ACC112 (cell line): ENCODE data around the gene VPS11.

Experiments used
- H2AFZ ChIP-seq: fragments of 200-600 bp; sonication (generic); one replicate; pipeline ENCODE4 v1.6.0; 2017; ENCODE audit warnings: antibody characterized with exemption, low read length; ENCODE audit not compliant: unreplicated experiment
- H3K27ac ChIP-seq: fragments of 200-600 bp; sonication (generic); 2 replicates; pipeline ENCODE4 v1.5.1; 2014; ENCODE audit warnings: low read depth, mild to moderate bottlenecking, antibody characterized with exemption, low read length, moderate library complexity
- H3K27me3 ChIP-seq: fragments of 200-600 bp; sonication (generic); 2 replicates; pipeline ENCODE4 v1.6.1; 2014; ENCODE audit warnings: mild to moderate bottlenecking, antibody characterized with exemption, low read length, moderate library complexity, mixed read lengths; ENCODE audit not compliant: insufficient read depth
- H3K36me3 ChIP-seq: fragments of 200-600 bp; sonication (generic); 2 replicates; pipeline ENCODE4 v1.6.1; 2016; ENCODE audit warnings: mild to moderate bottlenecking, antibody characterized with exemption, low read length, moderate library complexity, mixed read lengths; ENCODE audit not compliant: insufficient read depth
- H3K4me1 ChIP-seq: fragments of 200-600 bp; sonication (generic); one replicate; pipeline ENCODE4 v1.6.1; 2016; ENCODE audit warnings: low read length, mixed read lengths; ENCODE audit not compliant: insufficient read depth, unreplicated experiment, control insufficient read depth
- H3K4me3 ChIP-seq: fragments of 200-600 bp; sonication (generic); 2 replicates; pipeline ENCODE4 v1.5.1; 2014; ENCODE audit warnings: mild to moderate bottlenecking, low read depth, low read length
- H3K79me2 ChIP-seq: fragments of 200-600 bp; sonication (generic); one replicate; pipeline ENCODE4 v1.6.0; 2016; ENCODE audit warnings: low read length; ENCODE audit not compliant: control insufficient read depth, unreplicated experiment, insufficient read depth

Gene VPS11

GRCh38 chr11:119091966-119092879, 24.6 kb downstream of the VPS11 start:
- H3K36me3 ChIP-seq: peaks cover 15% of the 10 kb centered on the region
- H3K79me2 ChIP-seq: peaks cover 34% of the 10 kb centered on the region
- H2AFZ ChIP-seq: no peak overlapping the region

GRCh38 chr11:119092880-119093842, 25.5 kb downstream of the VPS11 start:
- Histone ChIP-seq H3K4me3 (peak overlapping the region; percentile 98), H3K79me2 (peaks cover 34% of the 10 kb centered on the region), H3K4me1 (peaks cover 15% of the 10 kb centered on the region), H2AFZ (no peak overlapping the region), H3K36me3 (peaks cover 22% of the 10 kb centered on the region), H3K27me3 (no peaks in the 10 kb centered on the region), H3K27ac (peak overlapping the region; percentile 61)

More at GRCh38 chr11:119091966-119092879, 24.6 kb downstream of the VPS11 start:
- Histone ChIP-seq H3K4me3 (peak overlapping the region; percentile 98), H3K27me3 (no peaks in the 10 kb centered on the region), H3K4me1 (peaks cover 20% of the 10 kb centered on the region), H3K27ac (no peak overlapping the region)

- Histone ChIP-seq H3K4me3 (peak overlapping the region; percentile 98), H3K4me1 (peaks cover 15% of the 10 kb centered on the region), H3K79me2 (peaks cover 34% of the 10 kb centered on the region), H3K27ac (peak overlapping the region; percentile 61), H3K27me3 (no peaks in the 10 kb centered on the region), H3K36me3 (peaks cover 22% of the 10 kb centered on the region), H2AFZ (no peak overlapping the region)
These were observed 26.6 kb downstream of the VPS11 start for GRCh38 chr11:119093942-119094815.

- Histone ChIP-seq H3K79me2 (peaks cover 35% of the 10 kb centered on the region), H3K27ac (peak overlapping the region; percentile 61), H3K36me3 (peaks cover 22% of the 10 kb centered on the region), H3K4me1 (peaks cover 15% of the 10 kb centered on the region), H2AFZ (no peak overlapping the region), H3K4me3 (peak overlapping the region; percentile 98), H3K27me3 (no peaks in the 10 kb centered on the region)
These were observed 27.1 kb downstream of the VPS11 start for GRCh38 chr11:119094816-119095065.

- H3K4me3 ChIP-seq: peak overlapping the region; percentile 98
- H3K27me3 ChIP-seq: no peaks in the 10 kb centered on the region
- peaks cover 41% of the 10 kb centered on the region for H3K79me2 ChIP-seq
- peak overlapping the region; percentile 61 for H3K27ac ChIP-seq
- H2AFZ ChIP-seq: no peak overlapping the region
- peaks cover 22% of the 10 kb centered on the region for H3K36me3 ChIP-seq
- H3K4me1 ChIP-seq: peaks cover 15% of the 10 kb centered on the region
These were observed 27.7 kb downstream of the VPS11 start for GRCh38 chr11:119095066-119095880.

GRCh38 chr11:119099711-119100110, 32.1 kb downstream of the VPS11 start:
- Histone ChIP-seq H3K4me1 (peaks cover 8% of the 10 kb centered on the region), H3K27ac (no peak overlapping the region), H3K27me3 (no peaks in the 10 kb centered on the region), H3K36me3 (peaks cover 13% of the 10 kb centered on the region), H3K79me2 (peaks cover 22% of the 10 kb centered on the region), H2AFZ (no peak overlapping the region), H3K4me3 (peak overlapping the region; percentile 92; the same call in 1 of the 2 replicates)

GRCh38 chr11:119100246-119100970, 32.8 kb downstream of the VPS11 start:
- Histone ChIP-seq H3K79me2 (peaks cover 17% of the 10 kb centered on the region), H3K27ac (no peak overlapping the region), H3K27me3 (no peaks in the 10 kb centered on the region), H3K36me3 (peaks cover 13% of the 10 kb centered on the region), H3K4me3 (peak overlapping the region; percentile 92), H2AFZ (no peak overlapping the region), H3K4me1 (peaks cover 8% of the 10 kb centered on the region)

GRCh38 chr11:119100994-119101758, 33.6 kb downstream of the VPS11 start:
- Histone ChIP-seq H3K4me3 (peak overlapping the region; percentile 92), H3K36me3 (peaks cover 13% of the 10 kb centered on the region), H2AFZ (no peak overlapping the region), H3K27ac (peak overlapping the region; percentile 95), H3K79me2 (peaks cover 17% of the 10 kb centered on the region), H3K27me3 (no peaks in the 10 kb centered on the region), H3K4me1 (peaks cover 12% of the 10 kb centered on the region)
